ENCODE data around the gene SLC1A4.

- TF ChIP-seq EZH2 (IDR thresholded peaks at IDR 0.05) = no peak
- no peak for TF ChIP-seq POLR2AphosphoS5 (IDR thresholded peaks at IDR 0.05; ENCODE audit: borderline replicate concordance, low read depth, low read length)
- TF ChIP-seq FOXP2 (optimal IDR thresholded peaks at IDR 0.05; ENCODE audit: control extremely low read depth, extremely low read length, insufficient read depth) = no peak
Observed at GRCh38 chr2:64945973-64946768, 43.0 kb upstream of the SLC1A4 start.

Data from SK-N-MC (cell line).